Activated T-helper 9 cell treated with anti-CD3 and anti-CD28 coated beads, Interleukin-2, amount 50 U/mL, for 16 hours (primary cell): ENCODE data around the gene S100A6.
A peak's percentile ranks its signal among the peaks of the same experiment; 100 is the strongest.
"Not testable (repeated sequence)": the region's sequence is repeated elsewhere in the genome, so short reads cannot be mapped to it uniquely, and the experiment has no call there.

Experiments used
- DNase-seq: peaks from one replicate; pipeline ENCODE4 v3.0.0-alpha.2; 2020; ENCODE audit warnings: low read depth

The S100A6 gene

DNA sequence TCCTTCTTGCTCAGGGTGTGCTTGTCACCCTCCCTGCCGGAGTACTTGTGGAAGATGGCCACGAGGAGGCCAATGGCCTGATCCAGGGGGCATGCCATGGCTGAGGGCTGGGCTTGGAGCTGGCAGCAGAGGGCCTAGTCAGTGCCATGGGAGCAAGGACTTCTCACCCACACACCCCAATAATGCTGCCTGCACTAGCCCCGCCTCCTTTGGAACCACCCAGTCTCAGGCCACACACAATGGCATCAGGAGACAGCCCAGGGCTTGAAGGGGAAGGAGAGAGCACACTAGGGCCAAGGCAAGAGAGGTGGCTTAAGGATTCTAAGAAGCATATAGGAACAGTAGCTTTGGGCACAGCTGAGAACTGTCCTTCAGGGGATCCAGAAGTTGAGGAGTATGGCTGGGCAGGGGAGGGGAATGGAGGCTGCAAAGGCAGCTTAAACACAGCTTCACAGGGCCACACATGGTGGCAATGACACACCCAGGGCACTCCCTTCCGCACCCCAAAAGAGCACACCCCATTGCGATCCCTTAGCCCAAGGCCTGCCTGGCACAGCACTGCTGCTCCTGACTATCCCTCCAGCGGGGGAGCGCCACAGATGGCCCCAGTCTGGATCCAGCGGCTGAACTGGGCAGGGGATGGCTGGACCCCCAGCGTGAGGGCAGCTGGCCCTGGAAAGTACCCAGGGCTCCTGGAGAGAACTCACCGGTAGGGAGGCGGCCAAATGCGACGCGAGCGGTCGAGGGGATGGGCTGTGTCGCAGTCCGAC lies at the start of gene S100A6:
Gene S100A6 (minus strand): TSS at position 750 of the 770 bp plus-strand sequence. CDS start 652 bp downstream, at position 98.
- DNase-seq: no peak

DNA sequence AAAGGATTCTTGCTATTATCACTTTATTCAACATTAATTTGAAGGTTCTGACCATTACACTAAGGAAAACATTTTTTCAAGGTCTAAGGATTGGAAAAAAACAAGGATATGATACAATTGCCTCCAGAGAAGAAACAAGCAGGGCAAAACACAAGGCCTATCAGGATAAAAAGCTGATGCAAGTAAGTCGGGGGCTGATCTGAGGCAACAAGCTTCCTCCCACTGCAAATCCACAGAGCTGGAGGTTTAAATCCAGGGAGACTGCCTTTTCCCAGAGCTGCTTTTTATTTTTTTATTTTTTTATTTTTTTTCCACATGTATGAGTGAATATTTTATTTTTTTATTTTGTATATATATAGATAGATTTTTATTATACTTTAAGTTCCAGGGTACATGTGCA lies 49.2 kb upstream of the S100A6 start:
- DNase-seq: no peak

GRCh38 chr1:153583976-153584375 lies 48.2 kb upstream of the S100A6 start:
- DNase-seq: no peak

DNA sequence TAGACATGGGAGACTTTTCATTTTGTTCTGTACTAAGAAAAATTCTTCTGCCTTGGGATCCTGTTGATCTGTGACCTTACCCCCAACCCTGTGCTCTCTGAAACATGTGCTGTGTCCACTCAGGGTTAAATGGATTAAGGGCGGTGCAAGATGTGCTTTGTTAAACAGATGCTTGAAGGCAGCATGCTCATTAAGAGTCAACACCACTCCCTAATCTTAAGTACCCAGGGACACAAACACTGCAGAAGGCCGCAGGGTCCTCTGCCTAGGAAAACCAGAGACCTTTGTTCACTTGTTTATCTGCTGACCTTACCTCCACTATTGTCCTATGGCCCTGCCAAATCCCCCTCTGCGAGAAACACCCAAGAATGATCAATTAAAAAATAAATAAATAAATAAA lies 47.7 kb upstream of the S100A6 start:
- not testable (repeated sequence) for DNase-seq

GRCh38 chr1:153582836-153583235 lies 47.0 kb upstream of the S100A6 start:
- DNase-seq: not testable (repeated sequence)

- no peak for DNase-seq
Measured at GRCh38 chr1:153578936-153579335, 43.1 kb upstream of the S100A6 start.

DNA sequence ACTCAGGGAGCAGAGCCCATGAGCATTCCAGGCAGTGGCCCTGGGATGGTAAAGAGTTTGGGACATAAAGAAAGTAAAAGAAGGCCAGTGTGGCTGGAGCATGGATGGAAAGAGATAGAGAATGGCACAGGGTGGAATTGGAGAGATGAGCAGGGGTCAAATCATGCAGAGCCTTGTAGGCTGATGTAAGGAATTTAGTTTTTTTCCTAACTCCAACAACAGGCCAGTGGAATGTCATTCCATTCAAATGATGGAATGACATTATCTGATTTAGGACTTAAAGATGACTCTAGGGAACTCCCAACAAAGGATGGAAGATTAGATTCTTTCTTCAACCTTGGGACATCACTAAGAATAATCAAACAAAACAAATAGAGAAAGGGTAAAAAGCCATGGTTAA lies 42.7 kb upstream of the S100A6 start:
- DNase-seq: no peak

DNA sequence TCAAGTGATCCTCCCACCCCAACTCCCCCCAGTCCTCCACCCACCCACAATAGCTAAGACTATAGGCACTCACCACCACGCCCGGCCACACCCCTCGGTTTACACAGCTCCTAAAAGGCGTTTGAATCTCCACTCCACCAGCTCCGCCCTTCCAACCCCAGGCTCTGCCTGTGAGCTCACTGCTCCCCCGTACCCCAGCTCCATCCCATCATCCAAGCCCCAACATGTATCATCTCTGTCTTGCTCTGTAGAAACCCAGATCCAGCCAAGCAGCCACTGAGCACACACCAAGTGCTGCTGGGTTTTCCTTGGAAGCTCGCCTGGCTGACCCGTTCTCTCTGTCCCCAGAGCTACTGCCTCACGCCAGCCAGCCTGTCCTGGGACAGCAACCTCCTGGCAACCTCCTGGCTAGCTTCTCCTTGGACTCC lies 41.8 kb upstream of the S100A6 start:
- DNase-seq: no peak

GRCh38 chr1:153577138-153577537 lies 41.3 kb upstream of the S100A6 start:
- no peak for DNase-seq

- DNase-seq: not testable (repeated sequence)
Measured at GRCh38 chr1:153575497-153575896, 39.7 kb upstream of the S100A6 start.

DNA sequence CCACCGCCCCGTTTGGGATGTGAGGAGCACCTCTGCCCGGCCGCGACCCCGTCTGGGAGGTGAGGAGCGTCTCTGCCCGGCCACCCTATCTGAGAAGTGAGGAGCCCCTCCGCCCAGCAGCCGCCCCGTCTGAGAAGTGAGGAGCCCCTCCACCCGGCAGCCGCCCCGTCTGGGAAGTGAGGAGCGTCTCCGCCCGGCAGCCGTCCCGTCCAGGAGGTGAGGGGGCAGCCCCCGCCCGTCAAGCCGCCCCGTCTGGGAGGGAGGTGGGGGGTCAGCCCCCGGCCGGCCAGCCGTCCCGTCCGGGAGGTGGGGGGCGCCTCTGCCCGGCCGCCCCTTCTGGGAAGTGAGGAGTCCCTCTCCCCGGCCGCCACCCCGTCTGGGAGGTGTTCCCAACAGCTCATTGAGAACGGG lies 39.3 kb upstream of the S100A6 start:
- not testable (repeated sequence) for DNase-seq

DNA sequence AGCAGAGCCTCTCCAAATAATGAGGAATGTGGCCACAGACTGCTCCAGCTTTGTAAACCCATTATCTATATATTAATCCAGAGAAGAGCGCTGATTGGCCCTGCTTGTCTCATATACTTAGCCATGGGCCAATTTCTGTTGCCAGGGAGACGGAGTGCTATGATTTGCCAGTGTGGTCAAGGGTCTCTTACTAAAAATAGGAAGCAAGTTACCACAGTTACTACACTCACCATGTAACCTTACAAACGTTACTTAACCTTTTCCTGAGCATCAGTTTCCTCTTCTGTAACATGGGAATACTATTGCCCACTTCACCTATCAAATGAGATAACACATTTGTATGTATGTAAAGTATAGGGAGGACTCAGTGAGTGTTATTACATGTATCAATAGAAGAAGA lies 37.6 kb upstream of the S100A6 start:
- no peak for DNase-seq

DNA sequence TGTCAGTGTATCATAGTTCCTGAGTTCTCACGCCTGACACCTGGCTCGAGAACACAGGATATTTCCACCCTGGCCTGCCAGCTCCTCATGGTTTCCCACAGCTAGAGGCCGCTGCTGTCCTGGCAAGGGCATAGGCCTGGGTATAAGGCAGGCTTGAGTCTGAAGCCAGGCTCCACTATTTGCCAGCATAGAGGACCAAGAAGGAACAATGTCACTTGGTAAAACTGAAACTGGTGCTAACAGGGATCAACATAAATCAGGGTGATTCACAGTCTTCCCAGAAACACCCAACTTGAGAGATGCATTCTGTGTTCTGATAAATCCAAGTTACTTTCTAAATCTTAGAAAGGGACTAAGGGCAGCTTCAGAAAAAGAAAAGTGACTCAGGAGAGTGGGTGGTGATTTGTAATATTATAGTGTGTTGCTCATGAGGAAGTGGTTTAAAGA lies 36.8 kb upstream of the S100A6 start:
- no peak for DNase-seq

GRCh38 chr1:153571706-153572105 lies 35.9 kb upstream of the S100A6 start:
- DNase-seq: no peak

GRCh38 chr1:153570874-153571273 lies 35.1 kb upstream of the S100A6 start:
- DNase-seq: no peak

- DNase-seq: no peak
Measured at GRCh38 chr1:153569465-153569864, 33.7 kb upstream of the S100A6 start.

- peak; percentile 71 for DNase-seq
Measured at GRCh38 chr1:153568367-153569099, 32.7 kb upstream of the S100A6 start.

- no peak for DNase-seq
Measured at GRCh38 chr1:153567621-153568366, 32.0 kb upstream of the S100A6 start.

DNA sequence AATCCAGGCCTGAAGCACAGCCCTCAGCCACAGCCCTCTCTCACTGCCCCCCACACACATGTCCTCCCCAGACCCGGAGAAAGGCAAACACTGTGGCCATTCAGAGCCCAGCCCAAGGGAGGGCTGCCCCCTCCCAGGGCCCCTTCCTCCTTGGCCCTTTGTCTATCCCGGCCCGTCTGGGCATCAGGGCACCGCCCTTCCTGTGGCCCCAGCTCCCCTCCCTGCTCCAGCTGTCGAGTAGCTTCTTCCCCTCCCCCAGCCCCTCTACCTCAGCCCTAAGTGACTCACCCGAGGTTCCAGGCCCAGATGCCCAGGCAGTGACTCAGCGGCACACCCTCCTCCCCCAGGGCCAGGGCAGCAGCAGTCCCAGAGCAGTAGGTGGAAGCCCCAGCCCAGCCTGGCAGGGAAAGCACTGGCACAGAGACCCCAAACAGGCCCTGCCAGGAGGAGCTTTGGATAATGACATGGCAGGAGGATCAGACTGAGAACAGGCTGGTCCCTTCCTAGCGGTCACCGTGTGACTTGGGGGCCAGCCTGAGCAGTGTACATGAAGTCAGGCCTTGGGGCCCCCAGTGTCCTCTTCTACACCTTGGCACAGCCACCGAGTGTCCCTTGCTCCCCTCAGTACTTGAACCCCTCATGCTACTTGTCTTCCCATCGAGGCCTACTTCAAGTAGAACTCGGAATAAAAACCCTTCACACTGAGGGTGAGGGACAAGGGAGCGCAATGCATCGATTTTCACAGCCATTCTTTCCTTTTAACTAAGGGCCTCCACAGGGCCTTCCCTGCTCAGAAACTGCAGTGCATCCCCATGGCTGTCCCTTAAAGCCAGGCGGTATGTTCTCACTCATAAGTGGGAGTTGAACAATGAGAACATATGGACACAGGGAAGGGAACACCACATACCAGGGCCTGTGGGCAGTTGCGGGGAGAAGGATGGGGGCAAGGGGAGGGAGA lies 30.9 kb upstream of the S100A6 start:
- peak; percentile 81 for DNase-seq

- DNase-seq: peak; percentile 45
Measured at GRCh38 chr1:153565529-153566374, 30.0 kb upstream of the S100A6 start, which contains the start of gene S100A2. Gene S100A2, minus strand, starts transcription at chr1:153565844. Its CDS starts 1,967 bp downstream, at chr1:153563877.
